CD4-positive, alpha-beta T cell treated with Interleukin-15 for 1 hour (primary cell): ENCODE results near the gene MTMR10.

ENCODE experiments used
- DNase-seq: peaks from one replicate; pipeline ENCODE4 v3.0.0-alpha.2; 2020

The MTMR10 gene

GRCh38 chr15:30991255-30992235 lies at the start of gene MTMR10:
Gene MTMR10 (minus strand): TSS chr15:30991628. CDS start chr15:30991506, 122 bp downstream.
- DNase-seq, result peak; percentile 78

- DNase-seq, result no peak
These were observed 49.2 kb upstream of the MTMR10 start for GRCh38 chr15:31040611-31041010.

- no peak for DNase-seq
These were observed 48.5 kb upstream of the MTMR10 start for GRCh38 chr15:31039961-31040360.

GRCh38 chr15:31037731-31038477 lies 46.5 kb upstream of the MTMR10 start:
- no peak for DNase-seq

GRCh38 chr15:31036783-31037182 lies 45.4 kb upstream of the MTMR10 start:
- no peak for DNase-seq

GRCh38 chr15:31035610-31036009 lies 44.2 kb upstream of the MTMR10 start:
- DNase-seq, result no peak

GRCh38 chr15:31034152-31034551 lies 42.7 kb upstream of the MTMR10 start:
- DNase-seq, result no peak

- DNase-seq, result no peak
These were observed 41.5 kb upstream of the MTMR10 start for GRCh38 chr15:31032961-31033371.

GRCh38 chr15:31031471-31032067 lies 40.1 kb upstream of the MTMR10 start:
- no peak for DNase-seq

- DNase-seq, result no peak
These were observed 36.6 kb upstream of the MTMR10 start for GRCh38 chr15:31027910-31028578.

- DNase-seq, result no peak
These were observed 34.6 kb upstream of the MTMR10 start for GRCh38 chr15:31025996-31026395.

- no peak for DNase-seq
These were observed 33.6 kb upstream of the MTMR10 start for GRCh38 chr15:31024979-31025378.

GRCh38 chr15:31024330-31024729 lies 32.9 kb upstream of the MTMR10 start:
- DNase-seq, result no peak

GRCh38 chr15:31023841-31024240 lies 32.4 kb upstream of the MTMR10 start:
- DNase-seq, result no peak

- no peak for DNase-seq
These were observed 29.7 kb upstream of the MTMR10 start for GRCh38 chr15:31021067-31021665.

- DNase-seq, result no peak
These were observed 29.1 kb upstream of the MTMR10 start for GRCh38 chr15:31020542-31020941.

GRCh38 chr15:31019986-31020385 lies 28.6 kb upstream of the MTMR10 start:
- DNase-seq, result no peak

- DNase-seq, result no peak
These were observed 25.9 kb upstream of the MTMR10 start for GRCh38 chr15:31017311-31017710.

- DNase-seq, result no peak
These were observed 25.1 kb upstream of the MTMR10 start for GRCh38 chr15:31016446-31016915.

- no peak for DNase-seq
These were observed 23.1 kb upstream of the MTMR10 start for GRCh38 chr15:31014608-31014925.

GRCh38 chr15:31013863-31014607 lies 22.6 kb upstream of the MTMR10 start:
- DNase-seq, result no peak

GRCh38 chr15:31012455-31012854 lies 21.0 kb upstream of the MTMR10 start:
- DNase-seq, result no peak
